Thyroid gland (tissue), 4 donors: ENCODE data around the gene SHISA7. TPM values are rescaled to one million over a fixed set of nuclear protein-coding genes. Genes with fewer than 3 reads are reported as not detected.
"Not testable (repeated sequence)": the region's sequence is repeated elsewhere in the genome, so short reads cannot be mapped to it uniquely, and the experiment has no call there.

ENCODE experiments used
- DNase-seq, 2 donors: peaks; one replicate each; pipeline ENCODE4 v3.0.0-alpha.2; 2019
- H3K27ac ChIP-seq, 3 donors: fragments of 200-600 bp; sonication (generic); 1 replicate in 2 of 3; 2 replicates in 1 of 3; pipeline ENCODE4 v1.5.1; 2016 to 2019; ENCODE audit warnings: mild to moderate bottlenecking in 1 of 3, moderate library complexity in 1 of 3
- H3K27me3 ChIP-seq: fragments of 200-600 bp; sonication (generic); one replicate; pipeline ENCODE4 v1.5.1; 2019
- H3K36me3 ChIP-seq, 2 donors: fragments of 200-600 bp; sonication (generic); one replicate each; pipeline ENCODE4 v1.5.1; 2016 to 2019
- H3K4me1 ChIP-seq, 2 donors: fragments of 200-600 bp; sonication (generic); one replicate each; pipeline ENCODE4 v1.5.1; 2017 to 2019
- H3K4me3 ChIP-seq, 3 donors: fragments of 200-600 bp; sonication (generic); replicated peaks in 1 of 3; 1 replicate in 2 of 3; 2 replicates in 1 of 3; pipeline ENCODE4 v1.5.1; 2016; ENCODE audit warnings: mild to moderate bottlenecking in 1 of 3
- H3K9me3 ChIP-seq: fragments of 200-600 bp; sonication (generic); one replicate; pipeline ENCODE4 v1.5.1; 2017
- CTCF ChIP-seq, 6 experiments: fragments of 200-600 bp in 3 of 6; fragments of 450-650 bp in 3 of 6; sonication (generic) in 3 of 6; IDR thresholded peaks; one replicate each; pipeline ENCODE4 v1.5.1; 2016 to 2019; ENCODE audit warnings: antibody characterized with exemption in 6 of 6, mild to moderate bottlenecking in 2 of 6, inconsistent platforms in 1 of 6, moderate library complexity in 1 of 6
- POLR2A ChIP-seq, 2 donors: fragments of 450-650 bp; IDR thresholded peaks; one replicate each; pipeline ENCODE4 v1.6.1; 2017; ENCODE audit warnings: antibody characterized with exemption in 2 of 2, mild to moderate bottlenecking in 2 of 2, moderate library complexity in 1 of 2
- whole genome bisulfite sequencing, 2 donors: methylation state at CpG; one replicate each; pipeline ENCODE4 v1.1.5; 2017; 5-methylcytosine and 5-hydroxymethylcytosine counted together
- intact Hi-C: fragments of 100-400 bp; cut with DNase I; formaldehyde crosslinking; loops from one replicate; pipeline ENCODE4 v1.15.1; 2023
- total RNA-seq, 4 donors: library from RNA; depleted of rRNA; stranded (reverse); fragments of >200 nt; gene quantifications; one replicate each; pipeline ENCODE4 v1.2.3, GENCODE V29; 2016

The SHISA7 gene
- total RNA-seq, 4 donors from 2014 or later = not detected

GRCh38 chr19:55424518-55424917 lies 18.6 kb downstream of the SHISA7 start:
- no peak for DNase-seq
- no peaks in the 10 kb centered on the region for H3K27me3 ChIP-seq
- no peak overlapping the region for H3K4me3 ChIP-seq
- H3K36me3 ChIP-seq = no peaks in the 10 kb centered on the region
- no peaks in the 10 kb centered on the region for H3K4me1 ChIP-seq
- no peaks in the 10 kb centered on the region for H3K9me3 ChIP-seq
- intact Hi-C loops = loop anchor here (10.0 kb wide), 1 partner anchor 120 kb away; no protein-coding TSS in a partner anchor
- 64 to 70% methylated on average over 3 of the region's 3 CpGs for WGBS, 2 donors
- no peak for TF ChIP-seq POLR2A (IDR thresholded peaks at IDR 0.05)
- TF ChIP-seq CTCF (IDR thresholded peaks at IDR 0.05) = no peak
- no peak overlapping the region for H3K27ac ChIP-seq

- Histone ChIP-seq H3K4me3 (no peak overlapping the region), H3K36me3 (no peaks in the 10 kb centered on the region), H3K9me3 (no peaks in the 10 kb centered on the region), H3K27me3 (no peaks in the 10 kb centered on the region), H3K27ac (no peak overlapping the region), H3K4me1 (no peaks in the 10 kb centered on the region)
- DNase-seq = no peak
- no peak for TF ChIP-seq POLR2A (IDR thresholded peaks at IDR 0.05)
- no peak for TF ChIP-seq CTCF (IDR thresholded peaks at IDR 0.05)
- WGBS, 2 donors = 71 to 81% methylated on average over 13 of the region's 13 CpGs
- intact Hi-C loops = loop anchor here (10.0 kb wide), 1 partner anchor 119 kb away; no protein-coding TSS in a partner anchor
These were observed 19.7 kb downstream of the SHISA7 start for GRCh38 chr19:55423225-55424005.

DNA sequence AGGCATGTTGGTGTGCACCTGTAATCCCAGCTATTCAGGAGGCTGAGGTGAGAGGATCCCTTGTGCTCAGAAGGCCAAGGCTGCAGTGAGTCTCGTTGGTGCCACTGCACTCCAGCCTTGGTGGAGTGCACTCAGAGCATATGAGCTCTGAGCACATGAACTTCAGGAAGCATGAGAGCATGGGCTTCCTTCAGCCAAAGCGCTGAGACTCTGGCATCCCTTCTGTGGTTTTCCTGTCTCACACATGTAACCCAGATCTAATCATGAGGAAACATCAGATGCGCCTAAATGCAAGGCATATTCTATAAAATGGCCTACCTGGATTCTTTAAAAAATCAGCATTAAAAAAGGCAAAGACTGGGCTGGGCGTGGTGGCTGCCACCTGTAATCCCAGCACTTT lies 21.8 kb downstream of the SHISA7 start:
- H3K4me1 ChIP-seq, H3K36me3 ChIP-seq, DNase-seq, H3K27ac ChIP-seq, H3K9me3 ChIP-seq, H3K4me3 ChIP-seq, H3K27me3 ChIP-seq: not testable (repeated sequence)
- WGBS, 2 donors = 66 to 71% methylated on average over 4 of the region's 4 CpGs
- intact Hi-C loops = loop anchor here (10.0 kb wide), 1 partner anchor 116 kb away; no protein-coding TSS in a partner anchor

DNA sequence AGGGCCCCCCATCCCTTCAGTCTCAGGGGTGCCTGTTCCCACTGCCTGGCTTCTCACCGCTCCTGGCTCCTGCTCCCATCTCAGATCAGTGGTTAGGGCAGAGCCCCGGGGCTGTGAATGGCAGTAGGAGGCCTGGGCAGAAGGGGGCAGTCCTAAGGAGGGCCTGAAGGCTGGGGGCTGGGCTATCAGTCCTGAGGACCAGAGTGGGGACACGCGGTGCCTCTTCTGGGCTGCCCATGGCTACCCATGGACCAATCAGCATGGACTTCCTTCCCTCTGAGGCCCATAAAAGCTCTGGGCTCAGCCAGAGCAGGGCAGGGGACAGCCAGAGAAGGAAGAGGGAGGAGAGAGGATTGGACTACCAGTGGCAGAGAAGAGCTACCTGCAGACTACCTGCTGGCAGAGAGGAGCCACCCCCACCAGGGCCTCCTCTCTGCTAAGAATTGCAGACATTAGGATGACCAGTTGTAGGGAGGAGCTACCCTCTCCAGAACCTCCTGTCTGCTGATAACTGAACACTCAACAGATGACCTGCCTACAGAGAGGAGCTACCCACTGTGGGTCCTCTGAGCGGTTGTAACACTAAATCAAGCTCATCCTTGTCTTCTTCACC lies 23.4 kb downstream of the SHISA7 start:
- intact Hi-C loops = loop anchor here (5.0 to 10.0 kb wide), 2 partner anchors 115 to 277 kb away; no protein-coding TSS in a partner anchor
- 60 to 69% methylated on average over 3 to 5 of the region's 5 CpGs for WGBS, 2 donors
- Histone ChIP-seq H3K4me3 (no peak overlapping the region), H3K27ac (no peak overlapping the region), H3K4me1 (no peaks in the 10 kb centered on the region), H3K27me3 (no peaks in the 10 kb centered on the region), H3K9me3 (no peaks in the 10 kb centered on the region), H3K36me3 (no peaks in the 10 kb centered on the region)
- DNase-seq = no peak
- TF ChIP-seq POLR2A (IDR thresholded peaks at IDR 0.05) = no peak
- TF ChIP-seq CTCF (IDR thresholded peaks at IDR 0.05) = no peak

GRCh38 chr19:55419103-55419502 lies 24.0 kb downstream of the SHISA7 start:
- no peaks in the 10 kb centered on the region for H3K4me1 ChIP-seq
- no peak for TF ChIP-seq CTCF (IDR thresholded peaks at IDR 0.05)
- TF ChIP-seq POLR2A (IDR thresholded peaks at IDR 0.05) = no peak
- H3K27ac ChIP-seq = no peak overlapping the region
- no peaks in the 10 kb centered on the region for H3K9me3 ChIP-seq
- intact Hi-C loops = loop anchor here (5.0 kb wide), 1 partner anchor 277 kb away; no protein-coding TSS in a partner anchor
- DNase-seq = no peak
- 63% methylated on average over 4 to 5 of the region's 5 CpGs for whole genome bisulfite sequencing, 2 donors
- H3K36me3 ChIP-seq = no peaks in the 10 kb centered on the region
- H3K4me3 ChIP-seq = no peak overlapping the region
- H3K27me3 ChIP-seq = no peaks in the 10 kb centered on the region
